A673 (cell line): ENCODE measurements around the gene ST6GALNAC2. TPM values are rescaled to one million over a fixed set of nuclear protein-coding genes. Genes with fewer than 3 reads are reported as not detected.

Experiments used
- BruUV-seq: library from RNA; stranded (reverse); fragments of 400-500 nt; replicated peaks from 2 replicates; lab custom pipeline; 2021; lab: Mats Ljungman, UMichigan
- CTCF ChIA-PET: fragments of 300-600 bp; sonication (Branson Sonifier 250); formaldehyde crosslinking; loops from one replicate; lab custom pipeline; 2022; ENCODE audit warnings: antibody characterized with exemption; lab: Charles Lee
- POLR2A ChIA-PET: fragments of 300-600 bp; sonication (Branson Sonifier 250); formaldehyde crosslinking; loops from one replicate; lab custom pipeline; 2022; ENCODE audit warnings: antibody characterized with exemption; ENCODE audit not compliant: low non-redundant PET; lab: Charles Lee
- DNase-seq: peaks from one replicate; pipeline ENCODE4 v3.0.0-alpha.2; 2015; ENCODE audit warnings: low spot score
- H3K27ac ChIP-seq: fragments of 200-600 bp; sonication (generic); 2 replicates; pipeline ENCODE4 v1.5.1; 2016; ENCODE audit warnings: mixed run types, low read depth, mild to moderate bottlenecking, mixed read lengths, antibody characterized with exemption, low read length; ENCODE audit not compliant: poor library complexity, severe bottlenecking
- H3K27me3 ChIP-seq: fragments of 200-600 bp; sonication (generic); replicated peaks from 2 replicates; pipeline ENCODE4 v1.6.1; 2017; ENCODE audit warnings: mixed run types, low read depth, mild to moderate bottlenecking, mixed read lengths, antibody characterized with exemption, low read length; ENCODE audit not compliant: insufficient read depth, poor library complexity
- H3K36me3 ChIP-seq: fragments of 200-600 bp; sonication (generic); 2 replicates; pipeline ENCODE4 v1.6.1; 2016; ENCODE audit warnings: mixed run types, mild to moderate bottlenecking, mixed read lengths, antibody characterized with exemption, low read length; ENCODE audit not compliant: insufficient read depth, poor library complexity, severe bottlenecking
- H3K4me1 ChIP-seq: fragments of 200-600 bp; sonication (generic); 2 replicates; pipeline ENCODE4 v1.6.1; 2017; ENCODE audit warnings: mixed run types, mild to moderate bottlenecking, mixed read lengths, antibody characterized with exemption, low read length; ENCODE audit not compliant: insufficient read depth, poor library complexity, severe bottlenecking
- H3K4me3 ChIP-seq: fragments of 200-600 bp; sonication (generic); 2 replicates; pipeline ENCODE4 v1.5.1; 2016; ENCODE audit warnings: low read depth, mixed run types, mild to moderate bottlenecking, mixed read lengths, low read length; ENCODE audit not compliant: poor library complexity, severe bottlenecking
- H3K9me3 ChIP-seq: fragments of 200-600 bp; sonication (generic); 2 replicates; pipeline ENCODE4 v1.6.1; 2016; ENCODE audit warnings: mixed run types, low read depth, mild to moderate bottlenecking, mixed read lengths, antibody characterized with exemption, low read length; ENCODE audit not compliant: poor library complexity, severe bottlenecking
- CTCF ChIP-seq: fragments of 300-800, 200-600 bp; sonication (generic); conservative IDR thresholded peaks from 2 replicates; pipeline ENCODE4 v1.5.1; 2017; ENCODE audit warnings: low read depth, mild to moderate bottlenecking, antibody characterized with exemption, low read length, moderate library complexity, mixed read lengths
- EZH2 ChIP-seq: fragments of 200-600 bp; sonication (generic); IDR thresholded peaks from 2 replicates; pipeline ENCODE4 v1.6.1; 2017; ENCODE audit warnings: borderline replicate concordance, low read depth, mild to moderate bottlenecking, mixed read lengths, antibody characterized with exemption, low read length; ENCODE audit not compliant: poor library complexity, severe bottlenecking
- intact Hi-C: fragments of 100-400 bp; cut with micrococcal nuclease; formaldehyde crosslinking; loops from one replicate; pipeline ENCODE4 v1.10.0; 2022; ENCODE audit not compliant: unreplicated experiment
- total RNA-seq: library from RNA; stranded (reverse); gene quantifications from 2 replicates; pipeline ENCODE4 v1.2.3, GENCODE V29; 2021

Gene ST6GALNAC2
- total RNA-seq, 1 experiment from 2014 or later: not detected

- no peaks in the 10 kb centered on the region for H3K36me3 ChIP-seq
- CTCF ChIA-PET: interaction anchor here (0.6 to 1.0 kb wide), 2 partner anchors 21 to 176 kb away, joined by 3 to 4 read pairs; no protein-coding TSS in a partner anchor
- BruUV-seq: no TSS peak
- H3K27ac ChIP-seq: no peak overlapping the region
- TF ChIP-seq EZH2 (no peak), CTCF (no peak)
- no peaks in the 10 kb centered on the region for H3K9me3 ChIP-seq
- peaks cover 44% of the 10 kb centered on the region for H3K4me1 ChIP-seq
- DNase-seq: no peak
- no peaks in the 10 kb centered on the region for H3K27me3 ChIP-seq
- no peak overlapping the region for H3K4me3 ChIP-seq
- intact Hi-C loops: no loop called here
- POLR2A ChIA-PET: interaction anchor here (0.5 kb wide), 1 partner anchor 72 kb away, joined by 8 read pairs; no protein-coding TSS in a partner anchor
Measured at GRCh38 chr17:76543826-76544545, 41.7 kb downstream of the ST6GALNAC2 start.

- BruUV-seq: no TSS peak
- no peak for TF ChIP-seq EZH2
- TF ChIP-seq CTCF: no peak
- Histone ChIP-seq H3K4me3 (no peak overlapping the region), H3K9me3 (no peaks in the 10 kb centered on the region), H3K27me3 (peaks cover under 1% of the 10 kb centered on the region), H3K36me3 (no peaks in the 10 kb centered on the region), H3K27ac (no peak overlapping the region), H3K4me1 (peaks cover 44% of the 10 kb centered on the region)
- intact Hi-C loops: no loop called here
- CTCF ChIA-PET: interaction anchor here (1.0 kb wide), 1 partner anchor 21 kb away, joined by 3 read pairs; no protein-coding TSS in a partner anchor
- POLR2A ChIA-PET: interaction anchor here (0.5 kb wide), 1 partner anchor 72 kb away, joined by 8 read pairs; no protein-coding TSS in a partner anchor
- no peak for DNase-seq
Measured at GRCh38 chr17:76543482-76543825, 42.2 kb downstream of the ST6GALNAC2 start.

GRCh38 chr17:76542984-76543383, 42.7 kb downstream of the ST6GALNAC2 start:
- TF ChIP-seq CTCF (no peak), EZH2 (no peak)
- BruUV-seq: no TSS peak
- intact Hi-C loops: no loop called here
- Histone ChIP-seq H3K27me3 (peaks cover 5% of the 10 kb centered on the region), H3K27ac (no peak overlapping the region), H3K4me1 (peaks cover 44% of the 10 kb centered on the region), H3K36me3 (no peaks in the 10 kb centered on the region), H3K4me3 (no peak overlapping the region), H3K9me3 (no peaks in the 10 kb centered on the region)
- ChIA-PET POLR2A (no interaction called here), CTCF (no interaction called here)
- DNase-seq: no peak
